HG03139 (cell line): ENCODE results near the gene DEGS2.
"Not testable (repeated sequence)": the region's sequence is repeated elsewhere in the genome, so short reads cannot be mapped to it uniquely, and the experiment has no call there.

Source experiments
- ATAC-seq: cut with Tn5 transposase; IDR thresholded peaks from one replicate; pipeline ENCODE4 v1.9.1; 2021; ENCODE audit not compliant: unreplicated experiment

The DEGS2 gene

GRCh38 chr14:100159094-100159864 is at the start of gene DEGS2:
Gene DEGS2, minus strand, starts transcription at chr14:100159645. Its CDS starts 58 bp downstream, at chr14:100159587.
- ATAC-seq, result no peak

DNA sequence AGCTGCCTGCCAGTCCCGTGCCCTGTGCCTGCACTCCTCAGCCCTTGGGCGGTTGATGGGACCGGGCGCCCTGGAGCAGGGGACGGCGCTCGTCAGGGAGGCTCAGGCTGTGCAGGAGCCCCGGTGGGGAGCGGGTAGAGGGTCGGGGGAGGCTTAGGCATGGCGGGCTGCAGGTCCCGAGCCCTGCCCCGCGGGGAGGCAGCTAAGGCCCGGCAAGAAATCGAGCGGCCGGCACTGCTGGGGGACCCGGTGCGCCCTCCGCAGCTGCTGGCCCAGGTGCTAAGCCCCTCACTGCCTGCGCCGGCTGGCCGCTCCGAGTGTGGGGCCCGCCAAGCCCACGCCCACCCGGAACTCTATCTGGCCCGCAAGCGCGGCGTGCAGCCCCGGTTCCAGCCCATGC is 48.7 kb upstream of the DEGS2 start:
- not testable (repeated sequence) for ATAC-seq

GRCh38 chr14:100207588-100207987 is 48.1 kb upstream of the DEGS2 start:
- ATAC-seq, result not testable (repeated sequence)

GRCh38 chr14:100204835-100205167 is 45.4 kb upstream of the DEGS2 start:
- not testable (repeated sequence) for ATAC-seq

DNA sequence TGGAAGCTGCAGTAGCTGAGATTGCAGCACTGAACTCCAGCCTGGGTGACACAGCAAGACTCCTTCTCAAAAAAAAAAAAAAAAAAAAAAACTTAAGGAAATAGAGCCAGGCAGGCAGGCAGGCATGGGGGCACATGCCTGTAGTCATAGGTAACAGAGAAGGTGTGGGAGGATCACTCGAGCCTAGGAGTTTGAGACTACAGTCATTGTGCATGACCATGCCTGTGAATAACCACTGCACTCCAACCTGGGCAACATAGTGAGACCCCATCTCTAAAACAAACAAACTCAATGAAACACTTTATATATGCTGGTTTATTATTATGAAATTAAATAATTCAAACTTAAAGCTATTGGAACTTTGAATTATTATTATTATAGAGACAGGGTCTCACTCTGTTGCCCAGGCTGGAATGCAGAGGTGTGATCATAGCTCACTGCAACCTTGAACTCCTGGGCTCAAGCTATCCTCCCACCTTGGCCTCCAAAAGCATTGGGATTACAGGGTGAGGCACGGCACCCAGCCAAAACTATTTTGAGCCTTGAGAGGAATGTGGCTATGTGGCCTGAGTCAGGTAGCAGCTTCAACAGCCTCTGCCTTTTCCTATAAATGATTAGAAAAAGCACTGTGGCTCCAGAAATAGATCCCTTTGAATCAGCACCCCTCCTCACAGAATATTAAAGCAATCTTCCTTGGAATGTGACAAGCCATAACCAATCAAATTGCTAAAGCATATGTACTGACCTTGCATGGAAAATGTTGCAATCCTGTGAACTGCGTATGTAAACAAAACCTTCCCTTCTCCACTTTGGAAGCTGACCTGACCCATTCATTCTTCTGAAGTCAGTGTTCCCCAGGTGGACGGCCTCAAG is 44.8 kb upstream of the DEGS2 start:
- no peak for ATAC-seq

DNA sequence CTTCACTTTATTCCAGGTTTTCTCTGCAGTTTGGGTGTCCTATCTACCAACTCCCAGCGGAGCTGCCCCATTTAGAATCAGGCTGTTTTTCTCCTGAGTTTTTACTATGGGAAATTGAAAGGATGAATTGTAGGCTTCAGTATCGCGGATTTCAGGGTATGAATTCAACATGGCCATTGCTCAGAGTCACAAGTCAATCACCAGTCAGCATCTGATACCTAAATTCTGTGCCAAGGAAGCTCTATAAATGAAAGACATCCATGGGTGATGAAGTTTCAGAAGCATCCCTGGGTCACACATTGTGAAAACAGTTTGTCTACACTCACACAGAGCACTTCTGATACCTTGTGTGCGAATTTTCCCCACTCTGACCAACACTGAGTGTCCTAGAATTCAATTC is 43.7 kb upstream of the DEGS2 start:
- ATAC-seq, result no peak

GRCh38 chr14:100202712-100203111 is 43.3 kb upstream of the DEGS2 start:
- no peak for ATAC-seq

DNA sequence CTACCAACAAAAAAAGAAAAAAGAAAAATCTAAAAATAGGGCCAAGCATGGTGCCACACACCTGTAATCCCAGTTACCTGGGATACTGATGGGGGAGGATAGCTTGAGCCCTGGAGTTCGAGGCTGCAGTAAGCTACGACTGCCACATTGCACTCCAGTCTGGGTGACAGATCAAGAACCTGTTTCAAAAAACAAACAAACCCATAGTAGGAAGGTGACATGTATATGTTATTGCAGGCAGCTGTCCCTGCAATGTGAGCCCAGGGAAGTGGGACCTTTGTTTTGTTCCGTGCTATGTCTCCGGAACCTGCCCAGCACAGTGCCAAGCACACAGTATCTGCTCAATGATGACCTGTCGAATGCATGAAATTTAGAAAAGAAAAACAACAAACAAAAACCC is 42.3 kb upstream of the DEGS2 start:
- ATAC-seq, result no peak

- ATAC-seq, result no peak
These were observed 40.9 kb upstream of the DEGS2 start for GRCh38 chr14:100200311-100200710.

GRCh38 chr14:100199240-100199860 is 39.9 kb upstream of the DEGS2 start:
- no peak for ATAC-seq

GRCh38 chr14:100193417-100194357 is 34.2 kb upstream of the DEGS2 start:
- no peak for ATAC-seq

- ATAC-seq, result peak; percentile 99
These were observed 33.4 kb upstream of the DEGS2 start for GRCh38 chr14:100192672-100193416.

DNA sequence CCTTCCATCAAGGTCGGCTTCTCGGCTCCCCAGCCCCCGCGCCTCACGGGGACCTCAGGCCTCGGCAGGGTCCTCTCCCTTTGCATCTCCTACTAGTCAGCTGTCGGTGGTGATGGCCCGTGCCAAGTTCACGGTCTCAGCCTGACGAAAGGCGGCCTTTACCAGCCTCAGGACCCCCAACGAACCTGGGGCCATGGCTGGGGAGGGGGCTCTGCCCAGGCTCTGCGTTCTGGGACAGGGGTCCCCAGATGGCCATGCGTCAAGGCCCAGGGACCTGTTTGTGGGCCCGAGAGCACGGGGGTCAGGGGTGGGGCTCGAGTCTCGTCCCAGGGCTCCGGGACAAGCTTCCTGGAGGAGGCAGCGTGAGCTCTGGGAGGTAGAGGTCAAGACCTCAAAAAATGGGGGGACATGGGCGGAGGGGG is 32.8 kb upstream of the DEGS2 start:
- ATAC-seq, result no peak

GRCh38 chr14:100191584-100192249 is 32.3 kb upstream of the DEGS2 start:
- no peak for ATAC-seq

DNA sequence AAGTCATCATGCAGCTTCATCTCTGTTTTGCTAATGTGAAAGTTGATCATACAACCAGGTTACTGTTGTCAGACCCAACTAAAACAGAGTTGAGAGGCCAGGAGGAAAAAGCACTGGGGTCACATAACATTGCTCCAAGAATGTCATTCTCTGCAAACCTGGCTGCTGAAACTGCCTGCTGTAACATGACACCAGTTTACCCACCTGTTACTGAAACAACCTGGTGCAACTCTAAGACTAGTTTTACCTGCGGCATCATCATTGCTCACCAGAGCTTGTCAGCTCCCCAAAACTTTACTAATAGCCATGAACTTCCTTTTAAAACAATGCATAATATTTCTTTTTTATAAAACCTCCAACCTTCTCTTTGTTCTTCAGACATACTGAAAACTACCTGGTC is 30.7 kb upstream of the DEGS2 start:
- ATAC-seq, result no peak

- ATAC-seq, result no peak
These were observed 29.1 kb upstream of the DEGS2 start for GRCh38 chr14:100188392-100189030.

GRCh38 chr14:100187247-100187833 is 27.9 kb upstream of the DEGS2 start:
- ATAC-seq, result no peak

DNA sequence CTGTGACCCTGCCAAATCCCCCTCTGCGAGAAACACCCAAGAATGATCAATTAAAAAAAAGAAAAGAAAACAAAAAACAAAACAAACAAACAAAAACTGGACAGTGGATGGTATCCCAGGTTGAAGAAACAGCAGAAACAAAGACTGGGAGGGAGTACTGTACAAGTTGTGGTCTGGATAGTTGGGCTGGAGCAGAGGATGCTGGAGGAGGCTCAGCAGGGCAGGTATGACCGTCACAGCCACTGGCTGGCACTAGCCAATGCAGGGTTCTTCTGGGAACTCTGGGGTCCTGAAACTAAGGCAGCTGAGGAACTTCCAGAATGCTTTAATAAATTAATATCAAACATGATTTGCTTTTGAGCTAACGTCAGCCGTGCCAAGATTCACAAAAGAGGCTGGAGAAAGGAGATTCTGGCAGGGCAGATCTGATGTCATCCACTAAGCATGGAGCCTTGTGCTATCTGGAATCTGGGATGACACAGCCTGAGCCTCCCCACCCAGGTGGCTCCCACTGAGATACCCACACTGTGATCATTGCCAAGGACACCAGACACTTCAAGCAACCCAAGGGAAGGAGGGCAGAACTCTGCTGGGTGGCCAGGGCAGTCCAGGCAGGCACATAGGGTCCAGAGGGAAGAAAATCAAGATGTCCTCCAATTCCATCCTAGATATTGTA is 22.6 kb upstream of the DEGS2 start:
- ATAC-seq, result not testable (repeated sequence)
